Vagina (tissue), 2 donors: ENCODE data around the gene ING1.

Experiments
- CTCF ChIP-seq, 3 experiments: fragments of 450-650 bp in 2 of 3; fragments of 200-600 bp in 1 of 3; sonication (generic) in 1 of 3; IDR thresholded peaks; one replicate each; pipeline ENCODE4 v1.5.1; 2017 to 2019; ENCODE audit warnings: antibody characterized with exemption in 3 of 3, mild to moderate bottlenecking in 2 of 3, moderate library complexity in 2 of 3
- POLR2A ChIP-seq, 2 donors: fragments of 450-650 bp; IDR thresholded peaks; one replicate each; pipeline ENCODE4 v1.6.1; 2017; ENCODE audit warnings: antibody characterized with exemption in 2 of 2, mild to moderate bottlenecking in 2 of 2, moderate library complexity in 2 of 2
- POLR2AphosphoS5 ChIP-seq, 2 donors: sonication (generic); formaldehyde crosslinking; IDR thresholded peaks; one replicate each; pipeline ENCODE4 v1.9.0; 2017; ENCODE audit warnings: antibody characterized with exemption in 2 of 2, mild to moderate bottlenecking in 2 of 2, low read depth in 1 of 2; ENCODE audit not compliant: insufficient read depth in 1 of 2

GRCh38 chr13:110731072-110731471, 17.6 kb downstream of the ING1 start:
- TF ChIP-seq CTCF (IDR thresholded peaks at IDR 0.05): no peak
- no peak for TF ChIP-seq POLR2A (IDR thresholded peaks at IDR 0.05)
- no peak for TF ChIP-seq POLR2AphosphoS5 (IDR thresholded peaks at IDR 0.05; ENCODE audit: insufficient read depth in 1 of 2, low read depth in 1 of 2)
